T follicular helper cell (primary cell): Measurements from ENCODE around the gene NRXN3.

ENCODE experiments used
- DNase-seq: peaks from one replicate; pipeline ENCODE4 v3.0.0-alpha.2; 2020; ENCODE audit warnings: low read depth
- total RNA-seq, 2 experiments: gene quantifications; one replicate each; lab custom pipeline; 2026; lab: John Stamatoyannopoulos, UW

The NRXN3 gene
- total RNA-seq: 0 to 0.06 reads per million in 2 experiments

GRCh38 chr14:78170203-78170602, at the start of gene NRXN3:
NRXN3 (plus strand) TSS chr14:78170373; CDS start chr14:78243094, 72,721 bp downstream.
- DNase-seq: no peak

- DNase-seq: no peak
Observed at GRCh38 chr14:78122436-78122835, 47.7 kb upstream of the NRXN3 start.

GRCh38 chr14:78123650-78124253, 46.4 kb upstream of the NRXN3 start:
- no peak for DNase-seq

DNA sequence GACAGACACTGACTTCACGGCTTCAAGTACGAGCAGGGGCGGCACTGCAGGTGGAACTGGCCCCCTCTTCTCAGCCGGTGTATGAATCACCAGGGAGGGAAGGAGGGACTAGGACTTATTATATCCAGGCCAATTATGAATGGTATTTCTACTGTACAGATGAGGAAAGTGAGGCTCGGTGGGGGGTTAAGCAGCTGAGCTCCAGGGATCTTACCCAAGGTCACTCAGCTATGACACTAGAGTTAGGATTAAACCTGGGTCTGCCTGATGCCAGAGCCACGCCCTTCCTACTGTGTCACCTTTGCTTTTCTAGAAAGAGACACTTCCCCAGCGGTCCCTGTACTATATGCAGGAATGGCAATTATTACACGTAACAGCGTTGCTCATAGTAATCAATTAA, 42.2 kb upstream of the NRXN3 start:
- no peak for DNase-seq

- no peak for DNase-seq
Observed at GRCh38 chr14:78129375-78129774, 40.8 kb upstream of the NRXN3 start.

DNA sequence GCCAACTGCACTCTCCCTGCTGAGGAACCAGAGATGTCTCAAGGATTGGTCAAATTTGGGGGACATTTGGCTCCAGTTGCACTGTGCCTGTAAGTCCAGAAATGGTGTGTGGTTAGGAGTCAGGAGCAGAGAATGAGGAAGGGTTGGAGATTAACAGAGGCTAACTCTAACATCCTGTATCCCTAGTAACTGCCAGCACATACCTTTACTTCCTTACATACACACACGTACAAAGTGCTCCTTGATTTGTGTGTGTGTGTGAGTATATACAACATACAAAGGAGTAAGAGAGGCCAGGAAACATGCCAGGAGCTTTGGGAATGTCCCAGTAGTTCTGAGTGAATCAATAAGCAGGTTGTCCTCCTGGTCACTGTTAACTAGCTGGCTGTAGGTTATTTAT, 39.8 kb upstream of the NRXN3 start:
- DNase-seq: no peak

DNA sequence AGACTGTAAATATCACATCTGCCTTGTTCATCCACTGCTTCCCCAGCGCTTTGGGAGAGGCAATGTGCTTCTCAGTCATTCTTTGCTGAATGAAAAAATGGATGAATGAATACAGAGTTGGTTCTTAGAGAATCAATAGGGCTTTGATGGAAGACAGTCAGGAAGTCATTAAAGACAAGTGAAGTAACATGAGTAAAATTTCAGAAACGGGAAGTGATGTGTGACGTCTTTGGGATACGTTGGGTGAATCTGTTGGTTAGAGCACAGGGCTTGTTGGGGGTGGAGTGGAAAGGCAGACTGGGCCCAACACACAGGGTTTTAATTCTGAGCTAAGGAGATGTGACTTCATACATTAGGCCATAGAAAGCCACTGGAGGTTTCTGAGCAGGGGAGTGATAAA, 39.0 kb upstream of the NRXN3 start:
- no peak for DNase-seq

GRCh38 chr14:78131616-78132015, 38.6 kb upstream of the NRXN3 start:
- no peak for DNase-seq

DNA sequence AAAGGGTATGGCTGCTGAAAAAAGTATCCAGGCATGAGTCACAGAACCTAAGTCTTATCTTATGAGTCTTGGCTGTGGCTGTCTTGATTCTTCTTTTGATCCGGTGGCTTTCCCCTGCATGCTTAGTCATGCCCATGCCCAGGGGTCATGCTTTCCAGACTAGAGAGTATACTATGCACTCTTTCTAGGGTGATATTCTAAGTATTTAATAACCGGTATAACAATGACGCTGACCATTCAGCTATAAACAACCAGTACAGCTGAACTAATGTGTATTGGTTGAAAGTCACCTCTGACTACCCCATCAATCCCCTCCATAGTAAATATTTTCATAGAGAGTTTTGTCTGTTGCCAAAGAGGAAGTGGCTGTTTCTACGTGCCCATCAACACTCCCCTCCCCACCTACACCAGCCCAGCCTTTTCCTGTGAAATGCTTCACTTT, 34.7 kb upstream of the NRXN3 start:
- no peak for DNase-seq

GRCh38 chr14:78136695-78137094, 33.5 kb upstream of the NRXN3 start:
- no peak for DNase-seq

DNA sequence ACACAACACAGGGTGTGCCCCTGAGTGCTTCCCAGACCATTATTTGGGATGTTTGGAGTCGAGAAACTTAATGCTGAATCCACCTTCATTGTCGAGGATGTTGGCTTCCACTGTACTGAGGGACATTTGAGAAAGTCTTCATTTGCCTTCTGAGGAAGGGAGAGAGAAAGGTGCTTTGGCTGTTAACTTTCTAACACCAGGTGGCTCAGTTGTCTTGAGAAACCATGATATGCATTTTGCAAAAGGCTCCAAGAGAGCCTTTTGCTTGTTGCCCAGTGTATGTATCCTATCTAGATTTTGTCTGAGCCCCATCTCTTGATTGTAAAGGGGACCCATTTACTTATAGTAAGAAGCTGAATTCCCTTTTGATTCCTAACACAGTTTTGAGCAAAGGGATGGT, 28.6 kb upstream of the NRXN3 start:
- DNase-seq: no peak

GRCh38 chr14:78142998-78143397, 27.2 kb upstream of the NRXN3 start:
- DNase-seq: no peak

DNA sequence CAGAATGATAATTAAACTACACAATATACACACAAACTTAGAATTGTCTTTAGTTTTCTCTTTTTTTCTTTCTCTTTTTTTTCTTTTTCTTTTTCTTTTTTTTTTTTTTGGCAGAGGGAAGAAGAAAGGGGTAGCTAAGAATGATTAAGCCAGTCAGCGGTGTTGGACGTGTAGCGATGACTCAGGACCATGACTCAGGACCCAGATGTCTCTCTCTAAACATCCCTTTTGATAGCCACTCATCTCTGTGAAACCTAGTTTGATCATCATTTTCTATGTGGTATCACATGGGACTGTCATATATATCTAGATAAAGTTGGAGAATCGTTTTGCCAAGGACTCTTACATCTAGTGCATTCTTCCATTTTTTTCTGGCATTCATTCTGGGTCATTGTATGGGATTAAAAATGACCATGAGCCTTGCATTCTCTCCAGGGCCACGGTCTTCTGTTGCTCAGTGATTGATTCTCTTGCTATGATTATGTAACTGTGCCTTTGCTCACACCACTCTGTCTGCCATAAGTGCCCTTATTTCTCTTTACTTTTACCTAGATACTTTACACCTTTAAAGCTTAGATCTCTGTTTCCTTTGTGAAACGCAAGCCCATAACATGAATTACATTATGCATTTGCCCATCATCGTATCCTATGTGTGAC, 26.6 kb upstream of the NRXN3 start:
- no peak for DNase-seq

DNA sequence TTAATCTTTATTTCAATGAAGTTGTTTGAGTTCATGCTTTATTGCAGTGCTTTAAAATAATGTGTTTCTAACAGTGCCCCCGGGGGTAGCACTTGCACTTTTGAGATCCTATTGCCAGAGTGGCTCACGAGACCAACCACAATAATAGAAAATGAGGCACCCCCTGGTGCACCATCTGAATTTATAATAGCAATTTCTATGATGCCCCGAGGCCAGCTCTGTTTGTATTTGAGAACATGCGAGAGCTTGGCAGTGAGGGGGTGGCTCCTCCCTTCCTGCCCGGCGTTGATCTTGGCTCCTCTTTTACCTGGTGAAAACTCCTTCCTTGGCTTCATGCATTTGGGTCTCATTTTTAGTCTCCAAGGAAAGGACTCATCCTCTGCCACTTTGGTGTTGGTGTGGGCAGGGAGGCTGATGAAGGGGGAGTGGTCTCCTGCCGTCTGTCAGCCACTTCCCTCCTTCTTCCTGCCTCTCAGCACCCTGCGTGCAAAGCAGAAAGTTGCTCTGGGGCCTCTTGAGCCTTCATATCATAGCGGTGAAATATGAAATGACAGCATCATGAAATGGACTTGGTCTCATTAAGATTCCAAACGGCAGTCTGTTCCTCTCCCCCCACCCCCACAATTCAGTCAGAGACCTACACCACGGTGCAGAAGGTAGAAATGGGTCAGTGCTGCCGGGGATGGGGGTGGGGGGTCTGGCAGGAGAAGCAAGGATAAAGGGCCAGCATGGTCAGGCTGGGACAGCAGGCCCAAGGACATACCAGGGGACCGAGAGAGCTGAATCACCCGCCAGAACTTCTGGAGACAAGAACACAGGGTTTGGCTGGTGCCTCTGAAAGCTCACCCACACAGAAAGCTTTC, 17.7 kb upstream of the NRXN3 start:
- DNase-seq: no peak

DNA sequence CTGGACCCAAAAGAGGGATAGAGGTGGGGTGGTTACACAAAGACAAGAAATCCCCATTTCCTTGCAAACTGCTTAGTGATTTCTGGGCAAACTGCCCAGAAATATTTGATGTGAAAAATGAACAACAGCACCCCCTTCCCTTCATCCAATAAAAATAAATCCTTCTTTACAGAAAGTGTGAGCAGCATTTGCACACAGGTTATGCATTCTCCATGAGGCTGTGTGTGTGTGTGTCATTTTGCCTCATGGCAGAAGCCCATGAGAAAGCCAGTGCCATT, 17.2 kb upstream of the NRXN3 start:
- DNase-seq: no peak

- no peak for DNase-seq
Observed at GRCh38 chr14:78154827-78155226, 15.3 kb upstream of the NRXN3 start.

DNA sequence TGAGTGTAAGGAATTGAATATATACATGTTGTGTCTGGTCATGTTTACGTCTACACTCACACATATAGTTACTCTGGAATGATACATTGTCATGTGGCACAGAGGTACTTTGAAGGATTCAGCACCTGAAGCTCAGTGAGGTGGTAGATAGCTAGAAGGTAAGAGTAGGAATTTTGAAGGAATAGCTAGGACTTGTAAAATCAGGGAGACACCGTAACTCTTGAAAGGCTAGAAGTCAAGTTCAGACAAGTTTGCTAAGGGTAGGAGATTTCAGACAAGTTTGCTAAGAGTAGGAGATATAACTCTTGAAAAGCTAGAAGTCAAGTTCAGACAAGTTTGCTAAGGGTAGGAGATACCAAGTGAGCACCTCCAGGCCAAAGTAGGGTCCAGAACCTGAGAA, 14.0 kb upstream of the NRXN3 start:
- no peak for DNase-seq

GRCh38 chr14:78157494-78158437, 12.4 kb upstream of the NRXN3 start:
- DNase-seq: no peak

GRCh38 chr14:78162202-78162601, 8.0 kb upstream of the NRXN3 start:
- DNase-seq: no peak

GRCh38 chr14:78164226-78164853, 5.8 kb upstream of the NRXN3 start:
- DNase-seq: no peak

DNA sequence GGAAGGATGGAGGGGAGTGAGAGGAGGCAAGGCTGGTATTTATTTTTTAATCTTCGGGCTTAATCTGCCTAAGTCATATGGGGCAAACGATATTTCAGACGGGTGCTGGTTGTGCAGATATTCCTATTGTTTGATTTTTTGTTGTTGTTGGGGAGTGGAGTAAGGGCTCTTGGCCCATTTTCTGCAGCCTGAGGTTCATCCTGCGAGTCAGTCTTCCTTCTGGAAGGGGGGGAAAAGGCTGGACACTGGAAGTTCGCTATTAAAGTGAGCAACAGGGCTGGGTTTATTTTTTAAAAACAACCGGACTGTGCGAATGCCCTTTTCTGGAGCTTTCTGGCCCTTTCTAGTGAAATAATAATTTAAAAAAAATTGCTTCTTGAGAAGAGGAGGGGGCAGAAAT, 2.3 kb downstream of the NRXN3 start:
- no peak for DNase-seq
